Measurements from ENCODE around the gene ATAD1. TPM values are rescaled to one million over a fixed set of nuclear protein-coding genes. Genes with fewer than 3 reads are reported as not detected.
"Not testable (repeated sequence)": the region's sequence is repeated elsewhere in the genome, so short reads cannot be mapped to it uniquely, and the experiment has no call there.

ATAD1 gene
- total RNA-seq, 2 donors from 2014 or later = 9.6 to 16.9 TPM

DNA sequence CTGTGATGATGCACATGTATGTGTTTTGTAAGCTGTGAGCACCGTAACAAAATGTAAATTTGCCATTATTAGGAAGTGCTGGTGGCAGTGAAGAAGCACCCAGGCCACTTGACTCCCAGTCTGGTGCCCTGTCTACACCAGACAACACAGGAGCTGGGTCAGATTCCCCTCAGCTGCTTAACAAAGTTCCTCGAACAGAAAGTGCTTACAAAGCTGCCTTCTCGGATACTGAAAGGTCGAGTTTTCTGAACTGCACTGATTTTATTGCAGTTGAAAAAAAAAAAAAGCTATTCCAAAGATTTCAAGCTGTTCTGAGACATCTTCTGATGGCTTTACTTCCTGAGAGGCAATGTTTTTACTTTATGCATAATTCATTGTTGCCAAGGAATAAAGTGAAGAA is 71.1 kb downstream of the ATAD1 start:
- no peaks in the 10 kb centered on the region for H3K4me1 ChIP-seq
- no peak overlapping the region for H3K27ac ChIP-seq
- peaks cover 0 to 8% of the 10 kb centered on the region in 2 donors for H3K36me3 ChIP-seq (replicated peaks in 1 of 2; ENCODE audit: insufficient read depth in 1 of 2, low read depth in 2 of 2)
- TF ChIP-seq, protein P1, sequence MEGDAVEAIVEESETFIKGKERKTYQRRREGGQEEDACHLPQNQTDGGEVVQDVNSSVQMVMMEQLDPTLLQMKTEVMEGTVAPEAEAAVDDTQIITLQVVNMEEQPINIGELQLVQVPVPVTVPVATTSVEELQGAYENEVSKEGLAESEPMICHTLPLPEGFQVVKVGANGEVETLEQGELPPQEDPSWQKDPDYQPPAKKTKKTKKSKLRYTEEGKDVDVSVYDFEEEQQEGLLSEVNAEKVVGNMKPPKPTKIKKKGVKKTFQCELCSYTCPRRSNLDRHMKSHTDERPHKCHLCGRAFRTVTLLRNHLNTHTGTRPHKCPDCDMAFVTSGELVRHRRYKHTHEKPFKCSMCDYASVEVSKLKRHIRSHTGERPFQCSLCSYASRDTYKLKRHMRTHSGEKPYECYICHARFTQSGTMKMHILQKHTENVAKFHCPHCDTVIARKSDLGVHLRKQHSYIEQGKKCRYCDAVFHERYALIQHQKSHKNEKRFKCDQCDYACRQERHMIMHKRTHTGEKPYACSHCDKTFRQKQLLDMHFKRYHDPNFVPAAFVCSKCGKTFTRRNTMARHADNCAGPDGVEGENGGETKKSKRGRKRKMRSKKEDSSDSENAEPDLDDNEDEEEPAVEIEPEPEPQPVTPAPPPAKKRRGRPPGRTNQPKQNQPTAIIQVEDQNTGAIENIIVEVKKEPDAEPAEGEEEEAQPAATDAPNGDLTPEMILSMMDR (IDR thresholded peaks at IDR 0.05) = no peak
- TF ChIP-seq POLR2A (IDR thresholded peaks at IDR 0.05) = no peak
- H3K4me3 ChIP-seq = no peak overlapping the region
- ATAC-seq = no peak
- H3K27me3 ChIP-seq = no peaks in the 10 kb centered on the region
- intact Hi-C loops (cut with DNase I) = no loop called here
- H3K9me3 ChIP-seq = no peaks in the 10 kb centered on the region
- DNase-seq = no peak
- WGBS, 2 donors = 69 to 74% methylated on average over 4 of the region's 4 CpGs

DNA sequence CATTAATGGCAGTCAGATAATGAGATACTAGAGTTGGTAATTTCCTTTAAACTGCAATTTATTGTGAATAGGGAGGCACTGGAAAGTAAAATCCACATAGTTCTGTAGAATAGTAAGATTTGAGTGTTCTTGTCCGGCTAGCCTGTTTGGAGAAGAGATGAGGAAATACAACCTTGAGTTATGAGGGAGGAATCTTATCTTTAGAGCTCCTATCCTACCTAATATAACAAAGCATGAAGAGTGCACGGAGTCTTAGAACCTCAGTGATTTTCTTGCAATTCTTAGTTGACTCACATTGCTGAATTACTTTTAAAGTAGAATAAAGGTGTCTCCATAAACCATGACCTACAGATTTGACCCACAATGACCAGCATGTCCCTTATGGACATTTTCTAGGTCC is 73.4 kb downstream of the ATAD1 start:
- no peak for TF ChIP-seq POLR2A (IDR thresholded peaks at IDR 0.05)
- TF ChIP-seq, protein P1 (IDR thresholded peaks at IDR 0.05) = no peak
- 83 to 85% methylated on average over 2 of the region's 2 CpGs for WGBS, 2 donors
- ATAC-seq = no peak
- Histone ChIP-seq H3K9me3 (no peaks in the 10 kb centered on the region), H3K4me1 (peaks cover 17% of the 10 kb centered on the region), H3K27me3 (no peaks in the 10 kb centered on the region), H3K36me3 (replicated peaks in 1 of 2; ENCODE audit: insufficient read depth in 1 of 2, low read depth in 2 of 2) (peaks cover 0 to 8% of the 10 kb centered on the region in 2 donors), H3K4me3 (no peak overlapping the region), H3K27ac (no peak overlapping the region)
- no peak for DNase-seq
- intact Hi-C loops (cut with DNase I) = no loop called here

DNA sequence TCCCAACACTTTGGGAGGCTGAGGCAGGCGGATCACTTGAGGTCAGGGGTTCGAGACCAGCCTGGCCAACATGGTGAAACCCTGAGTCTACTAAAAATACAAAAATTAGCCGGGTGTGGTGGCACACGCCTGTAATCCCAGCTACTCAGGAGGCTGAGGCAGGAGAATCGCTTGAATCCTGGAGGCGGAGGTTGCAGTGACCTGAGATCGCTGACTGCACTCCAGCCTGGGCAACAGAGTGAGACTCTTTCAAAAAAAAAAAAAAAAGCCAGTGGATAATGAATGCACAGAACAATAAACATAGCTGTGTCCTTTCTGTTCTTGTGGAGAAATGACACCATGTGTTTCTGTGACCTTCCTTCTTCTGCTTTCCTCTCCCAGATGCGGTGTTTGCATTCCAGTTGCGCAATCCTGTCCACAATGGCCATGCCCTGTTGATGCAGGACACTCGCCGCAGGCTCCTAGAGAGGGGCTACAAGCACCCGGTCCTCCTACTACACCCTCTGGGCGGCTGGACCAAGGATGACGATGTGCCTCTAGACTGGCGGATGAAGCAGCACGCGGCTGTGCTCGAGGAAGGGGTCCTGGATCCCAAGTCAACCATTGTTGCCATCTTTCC is 74.9 kb downstream of the ATAD1 start:
- ATAC-seq; H3K27ac ChIP-seq; H3K27me3 ChIP-seq; H3K9me3 ChIP-seq; H3K4me3 ChIP-seq; intact Hi-C loops (cut with DNase I); H3K36me3 ChIP-seq (replicated peaks in 1 of 2; ENCODE audit: insufficient read depth in 1 of 2, low read depth in 2 of 2): not testable (repeated sequence)
- H3K4me1 ChIP-seq = peaks cover 17% of the 10 kb centered on the region
- WGBS, 2 donors = 91 to 94% methylated on average over 18 of the region's 18 CpGs
- DNase-seq = peak in 2 of 4 donors; percentile 12 to 40

DNA sequence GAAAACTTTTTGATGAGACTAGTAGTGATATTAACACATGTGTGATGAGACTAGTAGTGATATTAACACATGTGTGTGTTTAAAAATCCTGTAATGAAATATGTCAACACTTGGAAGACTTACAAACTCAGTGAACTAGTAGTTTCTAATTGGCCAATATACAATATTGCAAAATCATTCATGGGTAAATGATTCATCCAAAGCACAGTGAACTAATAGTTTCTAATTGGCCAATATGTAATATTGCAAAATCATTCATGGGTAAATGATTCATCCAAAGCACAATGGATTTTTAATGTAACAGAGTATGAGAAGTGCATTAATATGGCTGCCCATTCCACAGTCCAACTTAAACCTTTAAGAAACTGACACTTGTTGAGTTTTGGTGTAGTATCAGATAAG is 77.8 kb downstream of the ATAD1 start:
- Histone ChIP-seq H3K4me1 (peaks cover 20% of the 10 kb centered on the region), H3K27me3 (no peaks in the 10 kb centered on the region), H3K9me3 (no peaks in the 10 kb centered on the region), H3K4me3 (no peak overlapping the region), H3K27ac (peak overlapping the region in 1 of 4 donors; percentile 34), H3K36me3 (replicated peaks in 1 of 2; ENCODE audit: insufficient read depth in 1 of 2, low read depth in 2 of 2) (peaks cover 0 to 3% of the 10 kb centered on the region in 2 donors)
- ATAC-seq (peak; percentile 98), DNase-seq (no peak)
- TF ChIP-seq, protein P1 (IDR thresholded peaks at IDR 0.05) = no peak
- TF ChIP-seq POLR2A (IDR thresholded peaks at IDR 0.05) = no peak
- intact Hi-C loops (cut with DNase I) = no loop called here

DNA sequence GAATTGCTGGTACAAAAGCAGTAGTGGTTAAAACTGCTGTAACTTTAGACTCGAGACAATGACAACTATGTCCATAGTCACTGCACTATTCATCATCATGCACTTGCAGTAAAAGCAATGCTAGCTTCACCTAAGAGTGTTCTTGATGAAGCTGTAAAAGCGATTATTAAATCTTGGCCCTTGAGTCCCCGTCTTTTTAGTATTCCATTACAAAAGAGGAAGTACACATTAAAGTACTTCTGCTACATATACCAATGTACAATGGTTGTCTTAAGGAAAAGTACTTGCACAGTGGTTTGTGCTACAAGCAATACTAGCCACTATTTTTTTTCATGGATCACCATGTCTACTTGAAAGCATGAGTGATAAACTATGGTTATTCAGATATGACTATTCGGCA is 78.3 kb downstream of the ATAD1 start:
- intact Hi-C loops (cut with DNase I) = loop anchor here (10.0 kb wide), 1 partner anchor 205 kb away; no protein-coding TSS in a partner anchor
- Histone ChIP-seq H3K4me3 (no peak overlapping the region), H3K9me3 (no peaks in the 10 kb centered on the region), H3K36me3 (replicated peaks in 1 of 2; ENCODE audit: insufficient read depth in 1 of 2, low read depth in 2 of 2) (no peaks in the 10 kb centered on the region), H3K27ac (peak overlapping the region in 1 of 4 donors; percentile 30), H3K27me3 (no peaks in the 10 kb centered on the region), H3K4me1 (peaks cover 25% of the 10 kb centered on the region)
- 65 to 80% methylated on average over 4 of the region's 4 CpGs for WGBS, 2 donors
- DNase-seq (no peak), ATAC-seq (no peak)
- TF ChIP-seq, protein P1 (IDR thresholded peaks at IDR 0.05) = no peak
- TF ChIP-seq POLR2A (IDR thresholded peaks at IDR 0.05) = no peak

DNA sequence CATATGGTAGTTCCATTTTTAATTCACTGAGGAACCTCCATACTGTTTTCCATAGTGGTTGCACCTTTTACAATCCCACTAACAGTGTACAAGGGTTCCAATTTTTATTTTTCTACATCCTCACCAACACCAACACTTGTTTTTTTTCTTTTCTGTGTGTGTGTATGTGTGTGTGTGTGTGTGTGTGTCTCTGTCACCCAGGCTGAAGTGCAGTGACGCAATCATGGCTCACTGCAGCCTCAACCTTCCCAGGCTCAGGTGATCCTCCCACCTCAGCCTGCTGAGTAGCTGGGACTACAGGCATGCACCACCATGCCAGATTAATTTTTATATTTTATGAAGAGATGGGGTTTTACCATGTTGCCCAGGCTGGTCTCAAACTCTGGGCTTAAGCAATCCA is 79.8 kb downstream of the ATAD1 start:
- 94 to 100% methylated on average over 1 of the region's 1 CpG for WGBS, 2 donors
- H3K4me3 ChIP-seq; H3K36me3 ChIP-seq (replicated peaks in 1 of 2; ENCODE audit: insufficient read depth in 1 of 2, low read depth in 2 of 2); DNase-seq; H3K9me3 ChIP-seq; ATAC-seq; H3K27me3 ChIP-seq; H3K27ac ChIP-seq: not testable (repeated sequence)
- peaks cover 25% of the 10 kb centered on the region for H3K4me1 ChIP-seq
- intact Hi-C loops (cut with DNase I) = loop anchor here (10.0 kb wide), 1 partner anchor 203 kb away; no protein-coding TSS in a partner anchor
